ENCODE measurements around the gene NDEL1.

NDEL1 gene

DNA sequence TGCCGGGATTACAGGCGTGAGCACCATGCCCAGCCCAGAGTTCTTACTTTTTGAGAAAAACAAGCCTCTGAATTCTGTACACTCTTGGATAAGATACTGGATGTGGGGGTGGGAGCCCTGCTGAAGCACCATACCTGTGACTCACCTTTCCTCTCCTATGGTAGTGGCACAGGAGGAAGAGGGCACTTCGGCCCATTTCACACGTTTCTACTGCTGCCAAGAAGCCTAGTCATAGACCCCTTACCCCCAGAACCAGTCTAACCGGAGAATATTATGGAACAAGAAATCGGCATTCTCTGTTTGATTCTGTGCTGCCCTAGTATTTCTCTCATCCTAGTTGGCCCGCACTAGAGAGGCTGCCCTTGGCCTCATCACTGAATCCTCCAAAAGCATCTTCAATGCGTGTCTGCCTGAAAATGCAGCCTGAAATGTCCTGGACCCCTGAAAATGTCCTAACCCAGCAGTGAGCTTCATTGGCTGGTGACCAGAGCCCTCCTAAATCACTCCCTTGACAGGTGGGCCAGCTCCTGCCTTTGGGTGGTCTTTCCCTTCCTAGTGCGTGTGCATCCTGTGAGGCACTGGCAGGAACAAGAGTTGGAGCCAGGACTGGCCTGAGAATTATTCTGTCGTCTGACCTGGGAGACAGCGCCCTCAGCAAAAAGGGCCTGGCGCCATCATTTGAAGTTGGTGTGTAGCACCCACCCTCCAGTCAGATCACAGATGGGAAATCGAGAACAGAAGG lies 37.9 kb downstream of the NDEL1 start:
- TF ChIP-seq, protein P1, sequence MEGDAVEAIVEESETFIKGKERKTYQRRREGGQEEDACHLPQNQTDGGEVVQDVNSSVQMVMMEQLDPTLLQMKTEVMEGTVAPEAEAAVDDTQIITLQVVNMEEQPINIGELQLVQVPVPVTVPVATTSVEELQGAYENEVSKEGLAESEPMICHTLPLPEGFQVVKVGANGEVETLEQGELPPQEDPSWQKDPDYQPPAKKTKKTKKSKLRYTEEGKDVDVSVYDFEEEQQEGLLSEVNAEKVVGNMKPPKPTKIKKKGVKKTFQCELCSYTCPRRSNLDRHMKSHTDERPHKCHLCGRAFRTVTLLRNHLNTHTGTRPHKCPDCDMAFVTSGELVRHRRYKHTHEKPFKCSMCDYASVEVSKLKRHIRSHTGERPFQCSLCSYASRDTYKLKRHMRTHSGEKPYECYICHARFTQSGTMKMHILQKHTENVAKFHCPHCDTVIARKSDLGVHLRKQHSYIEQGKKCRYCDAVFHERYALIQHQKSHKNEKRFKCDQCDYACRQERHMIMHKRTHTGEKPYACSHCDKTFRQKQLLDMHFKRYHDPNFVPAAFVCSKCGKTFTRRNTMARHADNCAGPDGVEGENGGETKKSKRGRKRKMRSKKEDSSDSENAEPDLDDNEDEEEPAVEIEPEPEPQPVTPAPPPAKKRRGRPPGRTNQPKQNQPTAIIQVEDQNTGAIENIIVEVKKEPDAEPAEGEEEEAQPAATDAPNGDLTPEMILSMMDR (IDR thresholded peaks at IDR 0.05; ENCODE audit: insufficient read depth, low read length, missing control alignments), result no peak
- DNase-seq (ENCODE audit: low read depth, low spot score), result no peak
- CTCF ChIA-PET, result interaction anchor here (1.2 kb wide), 1 partner anchor 9 kb away, joined by 3 read pairs; no protein-coding TSS in a partner anchor
- H3K4me3 ChIP-seq (ENCODE audit: low read depth, low read length), result no peak overlapping the region
- POLR2A ChIA-PET, result no interaction called here

DNA sequence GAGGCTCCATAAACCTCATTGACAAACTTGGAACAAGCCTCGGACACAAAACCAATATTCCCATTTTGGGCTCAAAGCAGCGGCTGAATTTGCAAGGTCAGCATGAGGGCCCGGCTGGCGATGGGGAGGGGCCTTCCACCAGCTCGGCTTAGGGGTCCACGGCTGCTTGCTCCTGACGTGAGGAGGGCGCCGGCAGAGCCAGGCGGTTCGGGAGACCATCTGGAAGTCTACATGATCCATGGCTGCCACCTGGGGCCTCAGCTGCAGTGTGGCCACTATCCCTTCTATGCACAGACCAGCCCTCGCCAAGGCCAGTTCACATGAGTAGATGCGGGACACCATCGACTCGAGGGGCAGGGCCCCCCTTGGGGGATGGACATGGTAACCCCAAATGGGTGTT lies 39.1 kb downstream of the NDEL1 start:
- CTCF ChIA-PET, result interaction anchor here (1.2 kb wide), 1 partner anchor 10 kb away, joined by 3 read pairs; no protein-coding TSS in a partner anchor
- POLR2A ChIA-PET, result no interaction called here
- DNase-seq (ENCODE audit: low read depth, low spot score), result no peak
- TF ChIP-seq, protein P1 (IDR thresholded peaks at IDR 0.05; ENCODE audit: insufficient read depth, low read length, missing control alignments), result no peak
- no peak overlapping the region for H3K4me3 ChIP-seq (ENCODE audit: low read depth, low read length)

DNA sequence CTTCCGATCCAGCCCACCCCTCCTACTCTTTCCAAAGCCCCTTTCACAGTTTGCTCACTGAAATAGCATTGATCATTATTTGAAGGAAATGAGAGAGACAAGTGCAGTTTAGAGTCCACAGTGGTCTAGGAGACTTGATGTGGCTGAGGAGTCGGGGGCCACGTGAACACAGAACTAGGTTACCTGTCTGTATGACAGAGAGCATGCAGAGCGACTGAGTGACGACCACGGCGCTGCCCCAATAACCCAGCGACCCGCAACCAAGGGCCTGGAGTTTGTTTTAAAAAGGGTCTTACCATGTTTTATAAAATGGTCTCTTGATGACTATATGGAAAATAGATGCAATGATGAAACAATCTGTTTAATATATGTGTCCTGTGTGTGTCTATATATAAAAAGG lies 39.5 kb downstream of the NDEL1 start:
- TF ChIP-seq, protein P1 (IDR thresholded peaks at IDR 0.05; ENCODE audit: insufficient read depth, low read length, missing control alignments), result no peak
- DNase-seq (ENCODE audit: low read depth, low spot score), result no peak
- ChIA-PET CTCF (no interaction called here), POLR2A (no interaction called here)
- no peak overlapping the region for H3K4me3 ChIP-seq (ENCODE audit: low read depth, low read length)

DNA sequence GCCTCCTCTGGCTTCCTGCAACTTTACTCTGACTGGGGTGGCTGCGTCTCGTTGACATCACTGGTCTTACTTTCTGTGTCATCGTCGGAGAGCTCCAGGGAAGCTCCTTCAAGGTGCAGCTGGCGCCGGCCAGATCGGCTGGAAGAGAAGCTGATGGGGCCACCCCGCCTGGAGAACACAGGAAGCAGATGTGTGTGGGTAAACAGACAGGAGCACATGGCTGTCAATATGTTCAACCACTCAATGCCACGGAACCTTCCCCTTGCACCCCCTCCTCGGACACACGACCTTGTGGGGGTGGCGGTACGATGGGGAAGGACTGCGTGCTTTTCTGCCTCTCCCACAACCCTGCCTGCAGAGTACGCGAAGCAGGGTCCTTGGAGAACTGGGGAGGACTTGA lies 40.1 kb downstream of the NDEL1 start:
- no peak for DNase-seq (ENCODE audit: low read depth, low spot score)
- POLR2A ChIA-PET, result no interaction called here
- H3K4me3 ChIP-seq (ENCODE audit: low read depth, low read length), result no peak overlapping the region
- CTCF ChIA-PET, result interaction anchor here (0.9 kb wide), 1 partner anchor 8 kb away, joined by 3 read pairs; no protein-coding TSS in a partner anchor
- TF ChIP-seq, protein P1 (IDR thresholded peaks at IDR 0.05; ENCODE audit: insufficient read depth, low read length, missing control alignments), result no peak

DNA sequence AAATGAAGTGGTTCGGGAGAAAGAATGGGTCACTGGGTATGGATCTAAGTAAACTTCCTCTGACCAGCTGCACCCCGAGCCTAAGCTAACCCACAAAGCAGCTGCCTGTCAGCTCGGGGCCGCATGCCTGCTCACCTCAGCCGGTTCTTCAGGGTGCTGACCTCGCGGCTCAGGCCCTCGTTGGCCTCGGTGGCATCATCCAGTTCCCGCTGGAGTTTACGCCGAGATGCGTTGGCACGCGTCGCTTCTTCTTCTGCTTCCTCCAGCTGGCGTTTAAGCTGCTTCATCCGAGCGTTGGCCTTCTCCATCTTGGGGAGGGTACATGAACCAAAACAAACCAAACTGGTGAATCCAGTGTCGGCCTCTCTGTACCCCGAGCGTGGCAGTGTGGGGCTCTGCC lies 41.1 kb downstream of the NDEL1 start:
- no peak for DNase-seq (ENCODE audit: low read depth, low spot score)
- H3K4me3 ChIP-seq (ENCODE audit: low read depth, low read length), result no peak overlapping the region
- TF ChIP-seq, protein P1 (IDR thresholded peaks at IDR 0.05; ENCODE audit: insufficient read depth, low read length, missing control alignments), result no peak
- ChIA-PET POLR2A (no interaction called here), CTCF (no interaction called here)

DNA sequence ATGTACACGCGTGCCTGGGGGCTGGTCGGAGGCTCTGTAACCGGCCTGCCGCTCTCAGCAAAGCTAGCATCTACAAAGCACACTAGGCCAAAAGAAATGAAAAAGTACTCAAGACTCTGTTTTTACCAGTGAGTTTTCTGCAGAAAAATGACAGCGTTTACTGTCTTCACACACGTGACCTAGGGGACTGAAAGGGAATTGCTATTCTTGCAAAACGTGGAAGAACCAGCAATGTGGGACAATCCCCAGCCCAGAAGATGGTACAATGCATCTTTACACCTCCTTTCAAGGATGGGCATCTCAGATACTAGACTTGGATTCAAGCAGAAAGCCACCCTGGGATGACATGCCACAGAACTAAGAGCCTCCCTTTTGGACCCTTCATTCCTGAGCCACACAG lies 41.5 kb downstream of the NDEL1 start:
- ChIA-PET CTCF (no interaction called here), POLR2A (no interaction called here)

More for the DNA sequence above, 41.5 kb downstream of the NDEL1 start:
- no peak overlapping the region for H3K4me3 ChIP-seq (ENCODE audit: low read depth, low read length)
- DNase-seq (ENCODE audit: low read depth, low spot score), result no peak
- TF ChIP-seq, protein P1 (IDR thresholded peaks at IDR 0.05; ENCODE audit: insufficient read depth, low read length, missing control alignments), result no peak

Data from AG04449 (cell line).